Endothelial cell of umbilical vein (primary cell): ENCODE results near the gene KIAA0825. TPM values are rescaled to one million over a fixed set of nuclear protein-coding genes. Genes with fewer than 3 reads are reported as not detected.

Experiments
- BruUV-seq: library from RNA; stranded (reverse); fragments of 400-500 nt; replicated peaks from 2 replicates; lab custom pipeline; 2021; lab: Mats Ljungman, UMichigan
- CTCF ChIA-PET: fragments of 300-600, 350-600 bp; sonication (Branson Sonifier 250); formaldehyde crosslinking; loops from one replicate; lab custom pipeline; 2021; ENCODE audit warnings: antibody characterized with exemption, inconsistent platforms; lab: Charles Lee
- POLR2A ChIA-PET: fragments of 300-600, 350-600 bp; sonication (Branson Sonifier 250); formaldehyde crosslinking; loops from one replicate; lab custom pipeline; 2021; ENCODE audit warnings: antibody characterized with exemption, inconsistent platforms; lab: Charles Lee
- DNase-seq: peaks from one replicate; pipeline ENCODE4 v3.0.0-alpha.2; 2011; ENCODE audit warnings: low read depth, low spot score
- FAIRE-seq: peaks from 2 replicates; lab custom pipeline; 2011; peaks lifted over from hg19 to GRCh38; lab: Jason Lieb, UNC
- H2AFZ ChIP-seq: 2 replicates; pipeline ENCODE4 v1.6.0; 2012; ENCODE audit warnings: low read depth, low read length, control low read depth, inconsistent platforms
- H3K27ac ChIP-seq: 2 replicates; pipeline ENCODE4 v1.5.1; 2011; ENCODE audit warnings: low read depth, mild to moderate bottlenecking, control low read depth, low read length, moderate library complexity; ENCODE audit not compliant: insufficient read depth
- H3K27me3 ChIP-seq, 2 experiments: 2 replicates each; pipeline versions ENCODE4 v1.6.0 to v1.6.1; 2011; ENCODE audit warnings: low read length in 2 of 2, mixed read lengths in 1 of 2; ENCODE audit not compliant: control insufficient read depth in 2 of 2, insufficient read depth in 2 of 2
- H3K36me3 ChIP-seq, 2 experiments: 2 replicates in 1 of 2; 3 replicates in 1 of 2; pipeline ENCODE4 v1.5.1; 2011; ENCODE audit warnings: low read length in 2 of 2, mild to moderate bottlenecking in 1 of 2, moderate library complexity in 1 of 2; ENCODE audit not compliant: control insufficient read depth in 2 of 2, insufficient read depth in 2 of 2; ENCODE audit errors: extremely low read depth in 1 of 2
- H3K4me1 ChIP-seq: 3 replicates; pipeline ENCODE4 v1.5.1; 2011; ENCODE audit warnings: mild to moderate bottlenecking, low read length; ENCODE audit not compliant: control insufficient read depth, insufficient read depth; ENCODE audit errors: extremely low read depth
- H3K4me2 ChIP-seq: 2 replicates; pipeline ENCODE4 v1.6.1; 2011; ENCODE audit warnings: low read length, control low read depth, mixed read lengths; ENCODE audit not compliant: insufficient read depth
- H3K4me3 ChIP-seq, 3 experiments: fragments of 200-600 bp in 1 of 3; sonication (generic), shearing (Covaris generic) in 1 of 3; replicated peaks in 1 of 3; 2 replicates each; pipeline ENCODE4 v1.5.1; 2011 to 2016; ENCODE audit warnings: control low read depth in 3 of 3, low read length in 3 of 3, mild to moderate bottlenecking in 2 of 3, inconsistent platforms in 1 of 3, low read depth in 1 of 3, moderate library complexity in 1 of 3; ENCODE audit not compliant: insufficient read depth in 1 of 3
- H3K79me2 ChIP-seq: 2 replicates; pipeline ENCODE4 v1.6.0; 2012; ENCODE audit warnings: low read length, inconsistent platforms; ENCODE audit not compliant: control insufficient read depth, insufficient read depth
- H3K9ac ChIP-seq: replicated peaks from 2 replicates; pipeline ENCODE3; 2011; ENCODE audit warnings: low read length, control low read depth; ENCODE audit not compliant: insufficient read depth; ENCODE audit errors: extremely low read depth
- H3K9me1 ChIP-seq: replicated peaks from 3 replicates; pipeline ENCODE4 v1.6.0; 2011; ENCODE audit warnings: mild to moderate bottlenecking, low read length; ENCODE audit not compliant: control insufficient read depth, insufficient read depth; ENCODE audit errors: extremely low read depth
- H3K9me3 ChIP-seq: replicated peaks from 2 replicates; pipeline ENCODE4 v1.5.1; 2012; ENCODE audit warnings: low read length, inconsistent platforms; ENCODE audit not compliant: control insufficient read depth, insufficient read depth
- H4K20me1 ChIP-seq: replicated peaks from 2 replicates; pipeline ENCODE3; 2011; ENCODE audit warnings: mild to moderate bottlenecking, low read length; ENCODE audit not compliant: control insufficient read depth, insufficient read depth; ENCODE audit errors: extremely low read depth
- EZH2 ChIP-seq: IDR thresholded peaks from 2 replicates; pipeline ENCODE4 v1.6.1; 2012; ENCODE audit warnings: borderline replicate concordance, low read depth, mild to moderate bottlenecking, moderate library complexity, low read length, inconsistent platforms; ENCODE audit not compliant: severe bottlenecking
- FOS ChIP-seq: IDR thresholded peaks from 2 replicates; pipeline ENCODE4 v1.6.1; 2011; ENCODE audit warnings: mild to moderate bottlenecking, low read length, moderate library complexity, borderline replicate concordance; ENCODE audit not compliant: insufficient read depth
- GATA2 ChIP-seq: IDR thresholded peaks from 2 replicates; pipeline ENCODE4 v1.7.0; 2011; ENCODE audit warnings: low read depth, mild to moderate bottlenecking, moderate library complexity, mixed read lengths, low read length; ENCODE audit not compliant: insufficient read length, insufficient read depth
- JUN ChIP-seq: IDR thresholded peaks from 2 replicates; pipeline ENCODE4 v1.6.1; 2011; ENCODE audit warnings: borderline replicate concordance, low read depth; ENCODE audit not compliant: insufficient read length, insufficient read depth
- MYC ChIP-seq: IDR thresholded peaks from one replicate; pipeline ENCODE4 v1.6.1; 2011; ENCODE audit warnings: mild to moderate bottlenecking, low read depth, low read length
- POLR2A ChIP-seq: IDR thresholded peaks from 2 replicates; pipeline ENCODE4 v1.6.1; 2012; ENCODE audit warnings: low read depth, mild to moderate bottlenecking, control low read depth, low read length
- POLR2AphosphoS5 ChIP-seq: IDR thresholded peaks from 2 replicates; pipeline ENCODE4 v1.6.1; 2012; ENCODE audit warnings: low read depth, mild to moderate bottlenecking, control low read depth, low read length, moderate library complexity; ENCODE audit not compliant: insufficient read depth
- dilution Hi-C: fragments of 300-500 bp; cut with MboI; formaldehyde crosslinking; loops from one replicate; pipeline ENCODE4 v1.15.0; 2019; ENCODE audit warnings: low sequenced_read_pairs; ENCODE audit not compliant: extremely low pct_ligation_motif_present
- intact Hi-C: fragments of 100-400 bp; cut with micrococcal nuclease; formaldehyde crosslinking; loops from one replicate; pipeline ENCODE4 v1.10.0; 2022
- polyA plus RNA-seq, 4 experiments: library from polyadenylated mRNA; depleted of rRNA in 3 of 4; stranded (reverse) in 3 of 4; unstranded in 1 of 4; fragments of >200 nt; gene quantifications; 2 replicates each; pipeline versions ENCODE4 v1.2.1 to v1.2.3, GENCODE V29; 2011 to 2012; ENCODE audit warnings: missing spikeins in 1 of 4
- total RNA-seq: library from RNA; stranded (reverse); gene quantifications from 2 replicates; pipeline ENCODE4 v1.2.3, GENCODE V29; 2021
- TF ChIP-seq, protein P1 (sequence below): IDR thresholded peaks from 2 replicates; pipeline ENCODE4 v1.6.1; 2011; ENCODE audit not compliant: insufficient read depth, insufficient read length
- TF ChIP-seq, protein P2 (sequence below), 2 donors: IDR thresholded peaks; 1 replicate in 1 of 2; 2 replicates in 1 of 2; pipeline ENCODE4 v1.5.1; 2011; ENCODE audit warnings: low read length in 2 of 2, mild to moderate bottlenecking in 2 of 2, moderate library complexity in 2 of 2, control low read depth in 1 of 2, inconsistent platforms in 1 of 2, low read depth in 1 of 2; ENCODE audit not compliant: insufficient read depth in 1 of 2; ENCODE audit errors: extremely low read depth in 1 of 2

The KIAA0825 gene
- total and polyA plus RNA-seq, 2 donors (not counting 3 experiments of a cell fraction or from before 2014, with no cell fraction given) = 0.15 to 1.1 TPM

DNA sequence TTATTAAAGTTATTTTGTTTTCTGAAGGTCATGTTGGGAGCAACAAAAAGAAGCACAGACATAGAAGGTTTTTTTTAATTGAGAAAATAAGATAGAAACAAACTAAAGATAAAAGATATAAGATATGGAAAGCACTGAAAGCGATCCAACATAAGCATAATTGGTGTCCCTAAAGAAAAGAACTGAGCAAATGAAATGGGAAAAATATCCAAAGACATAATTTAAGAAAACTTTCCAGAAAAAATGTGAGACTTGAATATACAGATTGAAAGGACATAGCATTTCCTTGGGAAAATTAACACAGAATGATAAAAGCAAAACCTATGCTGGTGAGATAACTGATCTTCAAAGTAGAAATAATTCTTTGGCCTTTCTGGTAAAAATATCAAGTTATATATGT lies 289.3 kb downstream of the KIAA0825 start:
- no peak overlapping the region for H3K27ac ChIP-seq
- ChIA-PET POLR2A (no interaction called here), CTCF (no interaction called here)
- dilution Hi-C loops (no loop called here), intact Hi-C loops (no loop called here)
- DNase-seq = no peak
- no peaks in the 10 kb centered on the region for H3K79me2 ChIP-seq
- no peaks in the 10 kb centered on the region for H3K27me3 ChIP-seq
- H2AFZ ChIP-seq = no peak overlapping the region
- H3K4me1 ChIP-seq = no peaks in the 10 kb centered on the region
- H4K20me1 ChIP-seq = no peaks in the 10 kb centered on the region
- no TSS peak for BruUV-seq
- TF ChIP-seq FOS = no peak
- TF ChIP-seq, protein P1, sequence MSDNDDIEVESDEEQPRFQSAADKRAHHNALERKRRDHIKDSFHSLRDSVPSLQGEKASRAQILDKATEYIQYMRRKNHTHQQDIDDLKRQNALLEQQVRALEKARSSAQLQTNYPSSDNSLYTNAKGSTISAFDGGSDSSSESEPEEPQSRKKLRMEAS = no peak
- TF ChIP-seq, protein P2, sequence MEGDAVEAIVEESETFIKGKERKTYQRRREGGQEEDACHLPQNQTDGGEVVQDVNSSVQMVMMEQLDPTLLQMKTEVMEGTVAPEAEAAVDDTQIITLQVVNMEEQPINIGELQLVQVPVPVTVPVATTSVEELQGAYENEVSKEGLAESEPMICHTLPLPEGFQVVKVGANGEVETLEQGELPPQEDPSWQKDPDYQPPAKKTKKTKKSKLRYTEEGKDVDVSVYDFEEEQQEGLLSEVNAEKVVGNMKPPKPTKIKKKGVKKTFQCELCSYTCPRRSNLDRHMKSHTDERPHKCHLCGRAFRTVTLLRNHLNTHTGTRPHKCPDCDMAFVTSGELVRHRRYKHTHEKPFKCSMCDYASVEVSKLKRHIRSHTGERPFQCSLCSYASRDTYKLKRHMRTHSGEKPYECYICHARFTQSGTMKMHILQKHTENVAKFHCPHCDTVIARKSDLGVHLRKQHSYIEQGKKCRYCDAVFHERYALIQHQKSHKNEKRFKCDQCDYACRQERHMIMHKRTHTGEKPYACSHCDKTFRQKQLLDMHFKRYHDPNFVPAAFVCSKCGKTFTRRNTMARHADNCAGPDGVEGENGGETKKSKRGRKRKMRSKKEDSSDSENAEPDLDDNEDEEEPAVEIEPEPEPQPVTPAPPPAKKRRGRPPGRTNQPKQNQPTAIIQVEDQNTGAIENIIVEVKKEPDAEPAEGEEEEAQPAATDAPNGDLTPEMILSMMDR (IDR thresholded peaks at IDR 0.05; ENCODE audit: extremely low read depth in 1 of 2, insufficient read depth in 1 of 2, low read depth in 1 of 2, low read length in 2 of 2) = no peak
- TF ChIP-seq GATA2 = no peak
- TF ChIP-seq JUN = no peak
- TF ChIP-seq MYC = no peak
- no peak for TF ChIP-seq POLR2AphosphoS5
- TF ChIP-seq POLR2A = no peak
- no peak for TF ChIP-seq EZH2
- no peaks in the 10 kb centered on the region for H3K9me3 ChIP-seq
- no peaks in the 10 kb centered on the region for H3K36me3 ChIP-seq
- no peaks in the 10 kb centered on the region for H3K9me1 ChIP-seq
- H3K9ac ChIP-seq = no peak overlapping the region
- H3K4me2 ChIP-seq = no peak overlapping the region
- FAIRE-seq = no peak
- H3K4me3 ChIP-seq = no peak overlapping the region
